Measurements from ENCODE around the gene RBBP7. TPM values are rescaled to one million over a fixed set of nuclear protein-coding genes. Genes with fewer than 3 reads are reported as not detected.
"Not testable (repeated sequence)": the region's sequence is repeated elsewhere in the genome, so short reads cannot be mapped to it uniquely, and the experiment has no call there.

RBBP7 gene
- total RNA-seq, 1 donor from 2014 or later = 57.9 TPM

- TF ChIP-seq, protein P1, sequence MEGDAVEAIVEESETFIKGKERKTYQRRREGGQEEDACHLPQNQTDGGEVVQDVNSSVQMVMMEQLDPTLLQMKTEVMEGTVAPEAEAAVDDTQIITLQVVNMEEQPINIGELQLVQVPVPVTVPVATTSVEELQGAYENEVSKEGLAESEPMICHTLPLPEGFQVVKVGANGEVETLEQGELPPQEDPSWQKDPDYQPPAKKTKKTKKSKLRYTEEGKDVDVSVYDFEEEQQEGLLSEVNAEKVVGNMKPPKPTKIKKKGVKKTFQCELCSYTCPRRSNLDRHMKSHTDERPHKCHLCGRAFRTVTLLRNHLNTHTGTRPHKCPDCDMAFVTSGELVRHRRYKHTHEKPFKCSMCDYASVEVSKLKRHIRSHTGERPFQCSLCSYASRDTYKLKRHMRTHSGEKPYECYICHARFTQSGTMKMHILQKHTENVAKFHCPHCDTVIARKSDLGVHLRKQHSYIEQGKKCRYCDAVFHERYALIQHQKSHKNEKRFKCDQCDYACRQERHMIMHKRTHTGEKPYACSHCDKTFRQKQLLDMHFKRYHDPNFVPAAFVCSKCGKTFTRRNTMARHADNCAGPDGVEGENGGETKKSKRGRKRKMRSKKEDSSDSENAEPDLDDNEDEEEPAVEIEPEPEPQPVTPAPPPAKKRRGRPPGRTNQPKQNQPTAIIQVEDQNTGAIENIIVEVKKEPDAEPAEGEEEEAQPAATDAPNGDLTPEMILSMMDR (IDR thresholded peaks at IDR 0.05) = no peak
- TF ChIP-seq POLR2A (IDR thresholded peaks at IDR 0.05) = no peak
- TF ChIP-seq POLR2AphosphoS5 (IDR thresholded peaks at IDR 0.05; ENCODE audit: insufficient read depth in 1 of 2, low read depth in 1 of 2) = no peak
- Histone ChIP-seq H3K4me3 (peak overlapping the region; percentile 48 to 50), H3K27me3 (no peaks in the 10 kb centered on the region), H3K4me1 (peaks cover 36% of the 10 kb centered on the region), H3K27ac (peak overlapping the region; percentile 73), H3K9me3 (no peaks in the 10 kb centered on the region), H3K36me3 (no peaks in the 10 kb centered on the region)
- DNase-seq (ENCODE audit: extremely low spot score in 2 of 2) = no peak
- intact Hi-C loops (cut with DNase I) = no loop called here
Measured at GRCh38 chrX:16868920-16869319, 1.2 kb downstream of the RBBP7 start.

GRCh38 chrX:16867947-16868346, 2.2 kb downstream of the RBBP7 start:
- TF ChIP-seq, protein P1 (IDR thresholded peaks at IDR 0.05) = no peak
- TF ChIP-seq POLR2A (IDR thresholded peaks at IDR 0.05) (no peak), POLR2AphosphoS5 (IDR thresholded peaks at IDR 0.05; ENCODE audit: insufficient read depth in 1 of 2, low read depth in 1 of 2) (no peak)
- no peak overlapping the region for H3K4me3 ChIP-seq
- no peaks in the 10 kb centered on the region for H3K9me3 ChIP-seq
- peaks cover 36% of the 10 kb centered on the region for H3K4me1 ChIP-seq
- H3K27me3 ChIP-seq = no peaks in the 10 kb centered on the region
- H3K36me3 ChIP-seq = no peaks in the 10 kb centered on the region
- no peak for DNase-seq (ENCODE audit: extremely low spot score in 2 of 2)
- intact Hi-C loops (cut with DNase I) = no loop called here
- no peak overlapping the region for H3K27ac ChIP-seq

DNA sequence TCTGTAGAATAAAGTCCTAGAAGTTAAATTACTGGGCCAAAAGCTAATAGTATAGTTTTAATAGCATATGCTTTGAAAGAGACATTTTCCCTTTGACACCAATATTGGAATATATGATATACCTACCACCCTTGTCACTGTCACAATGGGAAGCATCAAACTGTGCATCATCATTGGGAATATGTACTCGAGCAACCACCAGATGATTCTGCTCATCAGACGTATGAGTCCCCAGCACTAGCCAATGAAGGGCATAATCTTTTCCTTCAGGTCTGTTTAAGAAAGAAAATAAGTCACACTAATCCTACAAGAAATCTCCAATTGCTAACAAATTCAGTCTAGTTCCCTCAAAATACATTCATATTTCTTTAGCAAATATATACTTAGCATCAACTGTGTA, 7.3 kb downstream of the RBBP7 start:
- Histone ChIP-seq H3K27me3 (no peaks in the 10 kb centered on the region), H3K9me3 (no peaks in the 10 kb centered on the region), H3K4me1 (peaks cover 12% of the 10 kb centered on the region), H3K36me3 (no peaks in the 10 kb centered on the region), H3K4me3 (no peak overlapping the region), H3K27ac (no peak overlapping the region)
- no peak for DNase-seq (ENCODE audit: extremely low spot score in 2 of 2)
- intact Hi-C loops (cut with DNase I) = no loop called here
- TF ChIP-seq POLR2A (IDR thresholded peaks at IDR 0.05) = no peak
- TF ChIP-seq, protein P1 (IDR thresholded peaks at IDR 0.05) = no peak
- no peak for TF ChIP-seq POLR2AphosphoS5 (IDR thresholded peaks at IDR 0.05; ENCODE audit: insufficient read depth in 1 of 2, low read depth in 1 of 2)

DNA sequence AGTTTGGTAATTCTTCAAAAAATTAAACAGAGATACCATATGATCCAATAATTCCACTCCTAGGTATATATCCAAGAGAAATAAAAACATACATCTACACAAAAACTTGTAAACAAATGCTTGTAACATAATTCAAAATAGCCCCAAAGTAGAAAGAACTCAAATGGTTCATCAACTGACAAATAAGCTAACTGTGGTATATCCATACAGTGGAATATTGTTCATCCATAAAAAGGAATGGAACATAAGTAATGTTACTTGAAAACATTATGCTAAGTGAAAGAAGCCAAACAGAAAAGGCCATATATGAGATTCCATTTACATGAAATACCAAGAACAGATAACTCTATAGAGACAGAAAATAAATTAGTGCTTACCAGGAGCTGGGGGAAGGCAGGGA, 13.4 kb downstream of the RBBP7 start:
- H3K36me3 ChIP-seq = peaks cover 0 to 28% of the 10 kb centered on the region in 2 donors
- no peak for TF ChIP-seq POLR2A (IDR thresholded peaks at IDR 0.05)
- TF ChIP-seq POLR2AphosphoS5 (IDR thresholded peaks at IDR 0.05; ENCODE audit: insufficient read depth in 1 of 2, low read depth in 1 of 2) = no peak
- TF ChIP-seq, protein P1 (IDR thresholded peaks at IDR 0.05) = no peak

GRCh38 chrX:16856076-16856404, 14.1 kb downstream of the RBBP7 start:
- H3K4me1 ChIP-seq; DNase-seq (ENCODE audit: extremely low spot score in 2 of 2); H3K4me3 ChIP-seq; intact Hi-C loops (cut with DNase I); H3K27me3 ChIP-seq; H3K27ac ChIP-seq; H3K9me3 ChIP-seq: not testable (repeated sequence)
- peaks cover 0 to 29% of the 10 kb centered on the region in 2 donors for H3K36me3 ChIP-seq

More for the DNA sequence above, 13.4 kb downstream of the RBBP7 start:
- H3K27ac ChIP-seq = no peak overlapping the region
- H3K27me3 ChIP-seq = no peaks in the 10 kb centered on the region
- no peaks in the 10 kb centered on the region for H3K9me3 ChIP-seq
- H3K4me3 ChIP-seq = no peak overlapping the region
- no peaks in the 10 kb centered on the region for H3K4me1 ChIP-seq
- intact Hi-C loops (cut with DNase I) = no loop called here
- DNase-seq (ENCODE audit: extremely low spot score in 2 of 2) = no peak

Measured in vagina (tissue), 2 donors.